Glutamatergic neuron (in vitro differentiated cells): ENCODE data around the gene DUS1L. TPM values are rescaled to one million over a fixed set of nuclear protein-coding genes. Genes with fewer than 3 reads are reported as not detected.
A peak's percentile ranks its signal among the peaks of the same experiment; 100 is the strongest.

ENCODE experiments used
- DNase-seq: peaks from one replicate; pipeline ENCODE4 v3.0.0; 2022
- H3K27ac Mint-ChIP-seq: one replicate; pipeline ENCODE4 v1.8.0; 2020; ENCODE audit warnings: mild to moderate bottlenecking, mixed read lengths, inconsistent platforms; ENCODE audit not compliant: unreplicated experiment
- H3K27me3 Mint-ChIP-seq: one replicate; pipeline ENCODE4 v1.8.0; 2020; ENCODE audit warnings: mild to moderate bottlenecking, moderate library complexity, mixed read lengths, inconsistent platforms; ENCODE audit not compliant: unreplicated experiment
- H3K36me3 Mint-ChIP-seq: one replicate; pipeline ENCODE4 v1.8.0; 2020; ENCODE audit warnings: mild to moderate bottlenecking, mixed read lengths, inconsistent platforms; ENCODE audit not compliant: unreplicated experiment
- H3K4me1 Mint-ChIP-seq: one replicate; pipeline ENCODE4 v1.8.0; 2020; ENCODE audit warnings: mild to moderate bottlenecking, low read depth, mixed read lengths, inconsistent platforms; ENCODE audit not compliant: unreplicated experiment
- H3K4me3 Mint-ChIP-seq: one replicate; pipeline ENCODE4 v1.8.0; 2020; ENCODE audit warnings: mild to moderate bottlenecking, mixed read lengths, inconsistent platforms; ENCODE audit not compliant: unreplicated experiment
- H3K9me3 Mint-ChIP-seq: one replicate; pipeline ENCODE4 v1.8.0; 2020; ENCODE audit warnings: mild to moderate bottlenecking, moderate library complexity, mixed read lengths, inconsistent platforms; ENCODE audit not compliant: unreplicated experiment
- CTCF ChIP-seq: fragments of 200-600 bp; sonication (generic); IDR thresholded peaks from one replicate; pipeline ENCODE4 v1.5.0; 2021; ENCODE audit not compliant: partially characterized antibody, unreplicated experiment
- total RNA-seq: library from RNA; stranded (reverse); fragmentation: NEBNext Ultra II Directional; extraction: Animal tissue kit (Norgen Biotek cat#: 25700); gene quantifications from one replicate; pipeline ENCODE4 v1.2.1, GENCODE V29; 2021; ENCODE audit not compliant: unreplicated experiment

The DUS1L gene
- total RNA-seq, 1 donor from 2014 or later: 122 TPM

- Mint-ChIP-seq H3K4me3 (no peak overlapping the region), H3K27me3 (peaks cover 10% of the 10 kb centered on the region), H3K4me1 (peaks cover 6% of the 10 kb centered on the region), H3K27ac (no peak overlapping the region), H3K36me3 (no peaks in the 10 kb centered on the region), H3K9me3 (peaks cover 8% of the 10 kb centered on the region)
- no peak for TF ChIP-seq CTCF
- DNase-seq: no peak
Measured at GRCh38 chr17:82034371-82035011, 31.1 kb downstream of the DUS1L start.

GRCh38 chr17:82033359-82034085 lies 32.1 kb downstream of the DUS1L start:
- H3K27ac Mint-ChIP-seq: no peak overlapping the region
- no peak for TF ChIP-seq CTCF
- H3K9me3 Mint-ChIP-seq: peaks cover 8% of the 10 kb centered on the region
- H3K36me3 Mint-ChIP-seq: no peaks in the 10 kb centered on the region
- H3K4me1 Mint-ChIP-seq: peaks cover 6% of the 10 kb centered on the region
- H3K27me3 Mint-ChIP-seq: peaks cover 6% of the 10 kb centered on the region
- peak overlapping the region; percentile 70 for H3K4me3 Mint-ChIP-seq
- DNase-seq: no peak

- H3K9me3 Mint-ChIP-seq: peaks cover 7% of the 10 kb centered on the region
- peaks cover 6% of the 10 kb centered on the region for H3K27me3 Mint-ChIP-seq
- TF ChIP-seq CTCF: no peak
- no peak for DNase-seq
- H3K4me3 Mint-ChIP-seq: peak overlapping the region; percentile 63
- peaks cover 3% of the 10 kb centered on the region for H3K4me1 Mint-ChIP-seq
- H3K36me3 Mint-ChIP-seq: no peaks in the 10 kb centered on the region
- no peak overlapping the region for H3K27ac Mint-ChIP-seq
Measured at GRCh38 chr17:82031885-82032627, 33.5 kb downstream of the DUS1L start.

- peak within 1 kb of the TSS; percentile 63 for H3K4me3 Mint-ChIP-seq
- H3K4me1 Mint-ChIP-seq: peaks cover 3% of the 10 kb centered on the region
- no peak within 1 kb of the TSS for H3K27ac Mint-ChIP-seq
- TF ChIP-seq CTCF: no peak
- H3K36me3 Mint-ChIP-seq: no peaks in the 10 kb centered on the region
- peaks cover 8% of the 10 kb centered on the region for H3K27me3 Mint-ChIP-seq
- H3K9me3 Mint-ChIP-seq: peaks cover 7% of the 10 kb centered on the region
- peak; percentile 68 for DNase-seq
Measured at GRCh38 chr17:82031303-82031884, 34.2 kb downstream of the DUS1L start, which contains the start of gene RAC3. Gene RAC3, plus strand, starts transcription at chr17:82031678. Its CDS starts 84 bp downstream, at chr17:82031762.
